ENCODE results near the gene FIBCD1.

Gene FIBCD1

DNA sequence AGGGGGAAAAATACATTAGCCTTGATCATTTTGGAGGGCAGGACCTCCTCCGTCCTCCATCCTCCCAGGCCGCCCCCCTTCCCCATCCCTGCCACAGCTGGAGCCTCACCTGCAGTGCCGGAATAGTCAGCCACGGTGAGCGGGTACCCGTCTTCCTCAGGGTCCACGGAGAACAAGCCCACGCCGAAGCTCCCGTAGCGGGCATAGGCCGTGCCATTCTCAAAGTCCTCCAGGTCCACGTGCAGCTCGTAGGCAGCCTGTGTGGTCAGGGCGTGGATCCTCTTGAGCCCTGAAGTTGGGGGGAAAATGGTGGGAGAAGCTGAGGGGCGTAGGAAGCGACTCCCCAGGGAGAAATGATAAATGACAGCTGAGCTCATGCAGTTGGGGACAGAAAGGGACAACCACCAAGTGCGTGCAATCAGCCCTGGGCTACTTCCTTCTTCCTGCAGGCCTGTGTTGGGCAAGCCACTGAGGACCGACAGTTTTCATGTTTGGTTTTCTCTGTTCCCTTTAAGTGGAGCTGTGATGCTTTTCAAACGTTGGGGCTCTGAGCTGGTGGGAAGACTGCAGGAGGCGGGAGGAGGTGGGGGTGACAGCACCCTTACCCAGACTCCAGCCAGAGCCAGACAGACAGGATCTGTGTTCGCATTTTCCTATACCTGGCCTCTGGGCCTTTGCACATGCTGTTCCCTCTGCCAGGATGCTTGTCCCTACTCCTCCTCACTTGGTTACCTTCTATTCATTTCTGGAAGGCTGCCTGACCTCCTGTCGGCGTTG lies 33.7 kb downstream of the FIBCD1 start:
- no peak for DNase-seq

DNA sequence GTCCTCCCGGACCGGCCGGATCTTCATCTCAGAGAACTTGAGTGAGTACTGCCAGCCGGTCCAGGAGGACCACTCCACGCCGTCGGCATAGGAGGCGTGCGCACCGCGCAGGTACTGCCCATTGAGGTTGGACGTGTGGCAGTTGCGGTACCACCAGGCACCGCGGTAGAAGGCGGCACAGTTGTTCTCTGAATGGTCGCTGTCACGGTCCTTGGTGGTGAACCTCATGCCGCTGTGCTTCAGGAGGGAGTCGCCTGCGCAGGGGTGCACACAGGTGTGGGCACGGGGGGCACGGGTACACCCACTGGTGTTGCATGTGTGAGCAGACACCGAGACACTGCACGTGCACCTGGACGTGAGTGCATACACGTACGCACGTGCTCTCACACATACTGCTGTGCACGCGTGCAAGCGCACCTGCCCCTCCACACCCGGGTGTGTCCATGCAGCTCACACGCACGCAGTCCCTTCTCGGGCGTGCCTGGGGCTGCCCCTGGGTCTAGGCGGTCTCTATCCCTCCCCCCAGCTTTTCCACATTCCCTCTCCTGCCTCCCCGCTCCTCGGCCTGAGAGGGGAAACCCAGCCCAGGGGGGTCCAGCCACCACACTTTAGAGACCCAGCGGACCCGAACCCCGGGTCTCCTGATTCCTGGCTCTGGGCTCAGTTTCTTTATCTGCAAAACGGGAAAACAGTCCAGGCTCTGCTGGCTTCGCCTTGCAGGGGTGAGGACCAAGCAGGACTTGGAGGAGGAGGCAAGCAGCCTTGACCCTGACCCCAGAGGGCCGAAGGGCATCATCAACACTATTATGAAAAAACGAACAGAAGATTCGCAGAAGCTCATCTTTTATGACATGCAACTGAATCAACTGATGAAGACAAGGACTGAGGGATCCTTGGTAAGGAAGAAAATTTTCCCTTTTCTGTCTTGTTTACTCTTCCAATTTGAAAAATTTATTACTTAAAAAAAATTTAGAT lies 34.7 kb downstream of the FIBCD1 start:
- DNase-seq, result no peak

GRCh38 chr9:130903194-130904069 lies 35.6 kb downstream of the FIBCD1 start:
- DNase-seq, result no peak

DNA sequence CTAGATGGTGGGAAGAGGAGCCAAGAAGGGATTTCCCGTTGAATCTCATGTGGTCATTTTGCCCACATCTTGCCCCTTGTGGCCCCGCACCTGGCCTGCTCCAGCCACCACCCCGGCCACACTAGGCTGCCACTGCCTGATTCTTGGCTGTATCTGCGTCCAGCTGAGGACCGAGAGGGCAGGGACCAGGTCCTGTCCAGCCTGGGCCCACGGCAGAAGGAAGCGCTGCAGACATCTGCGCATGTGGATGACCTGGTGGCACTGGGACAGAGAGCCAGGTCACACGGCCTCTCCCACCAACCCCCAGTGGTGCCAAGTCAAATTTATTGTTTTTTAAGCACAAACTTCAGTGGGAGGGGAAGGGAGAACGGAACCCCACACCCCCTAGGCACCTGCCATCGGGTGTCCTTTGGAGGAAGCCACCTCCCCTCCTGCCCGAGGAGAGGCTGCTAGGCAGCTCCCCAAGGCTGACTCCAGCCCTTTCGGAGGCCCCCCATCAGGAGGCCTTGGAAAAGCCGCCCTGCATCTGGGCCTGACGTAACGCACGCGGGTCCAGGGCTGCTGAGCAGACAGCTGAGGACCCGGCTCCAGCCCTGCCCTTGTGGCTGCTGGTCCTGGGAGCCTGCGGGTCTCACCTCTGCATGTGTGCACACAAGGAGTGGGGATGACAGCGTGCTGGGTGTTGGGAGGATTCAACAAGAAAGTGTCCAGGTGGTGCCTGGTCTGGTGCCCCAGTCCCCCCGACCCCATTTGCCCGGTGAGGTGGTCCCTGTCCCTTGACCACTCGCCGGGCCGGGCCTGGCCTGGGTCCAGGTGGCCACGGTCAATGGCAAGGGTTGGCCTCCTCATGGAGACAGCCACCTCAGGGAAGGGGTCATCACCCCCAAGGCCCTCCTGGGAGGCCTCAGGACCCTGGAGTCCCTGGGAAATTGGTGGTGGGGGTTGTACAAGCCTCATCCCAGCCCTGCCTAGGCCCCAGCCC lies 36.6 kb downstream of the FIBCD1 start:
- DNase-seq, result no peak

DNA sequence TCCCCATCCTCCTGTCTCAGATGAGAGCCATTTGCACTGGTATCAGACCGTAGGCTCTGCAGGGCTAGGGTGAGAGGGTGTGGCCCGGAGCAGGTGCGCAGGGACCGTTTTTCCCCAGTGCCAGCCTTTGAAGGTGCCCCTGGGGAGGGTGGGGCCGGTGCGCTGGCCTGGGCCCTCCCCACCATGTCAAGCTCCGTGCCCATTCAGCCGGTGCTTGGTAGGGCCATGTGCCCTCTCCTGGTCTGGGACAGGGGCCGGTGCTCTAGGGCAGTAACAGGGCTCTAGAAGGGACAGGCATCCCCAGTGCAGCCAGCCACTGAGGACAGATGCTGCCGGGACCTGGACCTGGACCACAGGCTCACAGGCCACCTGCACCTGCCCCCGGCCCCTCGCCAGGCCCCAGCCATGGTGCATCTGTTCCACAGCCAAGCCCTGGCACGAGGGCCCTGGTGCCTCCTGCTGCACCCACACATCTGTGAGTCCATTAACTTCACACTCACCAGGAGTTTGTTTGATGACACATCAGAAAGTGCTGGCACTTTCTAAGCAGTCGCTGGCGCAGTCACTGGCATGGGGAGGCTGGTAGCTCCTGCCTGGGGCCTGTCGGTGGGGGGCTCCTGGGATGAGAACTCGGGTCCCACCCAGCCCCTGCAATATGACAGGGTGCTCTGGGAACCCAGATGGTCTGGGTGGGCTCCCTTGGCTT lies 37.4 kb downstream of the FIBCD1 start:
- DNase-seq, result no peak

DNA sequence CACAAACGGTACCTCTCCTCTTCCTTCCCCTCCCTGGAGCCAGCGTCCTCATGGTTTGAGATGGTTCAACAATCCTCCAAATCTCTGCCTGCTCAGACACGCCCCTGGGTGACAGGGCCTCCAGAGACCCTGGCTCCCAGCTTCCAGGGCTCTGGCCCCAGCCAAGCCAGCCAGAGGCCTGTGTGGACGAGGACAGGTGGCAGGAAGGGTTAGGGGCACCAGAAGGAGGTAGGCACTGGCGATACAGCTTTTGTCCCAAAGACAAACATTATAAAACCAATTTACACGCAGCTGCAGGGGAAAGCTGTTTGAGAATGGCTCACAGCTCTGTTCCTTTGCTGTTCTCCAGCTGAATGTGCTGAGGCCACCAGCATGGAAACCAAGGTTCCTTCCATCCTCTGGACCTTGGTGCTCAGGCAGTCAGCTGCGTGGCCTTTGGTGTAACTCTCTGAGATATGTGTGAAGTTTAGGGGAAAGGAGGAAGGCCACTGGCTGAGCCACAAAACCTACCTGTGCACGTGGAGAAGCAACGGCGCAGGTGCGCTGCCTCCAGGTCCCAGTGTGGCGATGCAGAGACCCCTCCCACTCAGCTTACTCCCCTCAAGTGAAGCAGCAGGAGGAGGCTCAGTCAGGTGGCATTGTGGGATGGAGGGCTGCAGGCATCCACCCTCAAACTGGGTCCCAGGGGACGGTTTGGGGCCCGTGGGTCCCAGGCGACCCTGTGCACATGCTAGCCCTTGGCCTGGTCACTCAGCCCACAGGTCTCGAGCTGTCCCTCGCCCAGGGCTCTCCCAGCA lies 38.1 kb downstream of the FIBCD1 start:
- no peak for DNase-seq

DNA sequence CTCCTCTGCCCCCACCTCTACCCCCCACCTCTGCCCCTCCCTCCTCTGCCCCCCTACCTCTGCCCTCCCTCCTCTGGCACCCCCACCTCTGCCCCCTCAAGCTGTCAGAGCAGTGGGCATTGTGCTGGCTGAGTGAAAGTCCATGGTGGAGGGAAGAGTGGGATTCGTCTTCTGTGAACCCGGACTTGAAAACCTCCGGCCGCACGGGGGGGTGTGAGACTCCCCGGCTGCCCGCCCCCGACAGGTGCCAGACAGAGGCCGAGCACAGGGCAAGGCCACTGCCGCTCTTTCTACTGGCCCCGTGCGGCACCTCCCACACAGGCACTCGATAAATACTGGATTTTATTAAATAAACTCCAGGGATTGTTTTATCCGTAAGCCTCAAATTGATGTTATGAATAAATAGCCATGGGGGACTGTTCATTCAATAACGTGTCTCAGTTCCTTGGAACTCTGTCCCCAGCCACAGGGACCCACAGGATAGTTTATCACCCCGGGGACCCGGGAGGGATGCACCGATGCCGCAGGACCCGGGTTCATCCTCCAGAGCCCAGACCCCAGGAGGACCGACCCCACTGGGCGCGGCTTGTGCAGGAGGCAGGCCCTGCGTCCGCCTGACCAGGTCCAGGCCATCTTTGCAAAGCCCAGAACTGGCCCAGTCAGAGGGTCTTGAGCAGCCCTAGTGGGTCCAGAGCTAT lies 39.8 kb downstream of the FIBCD1 start:
- DNase-seq, result no peak

GRCh38 chr9:130898552-130898852 lies 40.5 kb downstream of the FIBCD1 start:
- DNase-seq, result no peak

GRCh38 chr9:130897848-130898551 lies 41.0 kb downstream of the FIBCD1 start:
- no peak for DNase-seq

GRCh38 chr9:130897105-130897751 lies 41.8 kb downstream of the FIBCD1 start:
- DNase-seq, result no peak

GRCh38 chr9:130896233-130897014 lies 42.6 kb downstream of the FIBCD1 start, which contains the start of gene QRFP:
TSS of gene QRFP (minus strand) at chr9:130896812. CDS start at chr9:130893838, 2,974 bp downstream.
- no peak for DNase-seq

GRCh38 chr9:130895481-130896232 lies 43.4 kb downstream of the FIBCD1 start:
- no peak for DNase-seq

GRCh38 chr9:130895038-130895437 lies 44.0 kb downstream of the FIBCD1 start:
- DNase-seq, result no peak

GRCh38 chr9:130894546-130894945 lies 44.5 kb downstream of the FIBCD1 start:
- DNase-seq, result no peak

DNA sequence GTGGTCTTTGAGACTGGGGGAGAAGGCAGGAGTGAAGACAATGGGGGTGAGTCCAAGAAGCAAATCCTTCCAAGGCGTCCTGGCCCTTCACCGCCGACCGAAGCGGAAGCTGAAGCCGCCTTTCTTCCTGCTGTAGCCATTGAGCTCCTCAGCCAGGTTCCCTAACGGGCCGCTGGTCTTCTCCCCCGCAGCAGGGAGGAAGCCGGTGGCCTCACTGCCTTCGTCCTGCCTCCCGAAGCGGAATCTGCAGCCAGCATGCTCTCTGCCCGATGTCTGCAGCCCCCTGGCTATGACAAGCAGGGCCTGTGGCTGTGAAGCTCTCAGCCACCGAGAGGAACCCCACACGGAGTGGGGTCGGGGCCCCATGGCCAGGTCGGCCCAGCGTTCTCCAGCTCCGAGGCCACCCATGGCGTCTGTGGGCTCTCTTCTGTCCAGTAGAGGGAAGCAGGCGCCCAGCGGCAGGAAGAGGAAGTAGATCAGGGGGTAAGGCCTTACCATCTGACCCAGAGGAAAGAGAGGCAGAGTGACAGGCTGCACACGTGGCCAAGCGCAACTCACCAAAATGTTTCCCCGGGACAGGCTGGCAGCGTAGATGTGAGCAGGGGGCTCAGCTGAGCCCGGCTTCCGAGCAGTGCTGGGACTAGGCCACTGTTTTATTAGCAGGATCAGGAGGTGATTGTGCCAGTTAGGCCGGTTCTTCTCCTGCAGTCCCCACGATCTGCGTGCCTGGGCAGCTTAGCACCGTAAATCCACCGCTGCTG lies 45.5 kb downstream of the FIBCD1 start:
- DNase-seq, result no peak
